HEK293T (cell line): ENCODE data around the gene TMEM106C.

ENCODE experiments used
- ARNT ChIP-seq: fragments of 450-650 bp; IDR thresholded peaks from 2 replicates; pipeline ENCODE4 v1.6.1; 2017; ENCODE audit warnings: mild to moderate bottlenecking
- BHLHE40 ChIP-seq: fragments of 450-650 bp; IDR thresholded peaks from 2 replicates; pipeline ENCODE4 v1.6.1; 2016; ENCODE audit warnings: mild to moderate bottlenecking, moderate library complexity, borderline replicate concordance
- CTBP1 ChIP-seq: fragments of 450-650 bp; IDR thresholded peaks from 2 replicates; pipeline ENCODE4 v1.6.1; 2016; ENCODE audit warnings: borderline replicate concordance
- NFRKB ChIP-seq: fragments of 450-650 bp; IDR thresholded peaks from 2 replicates; pipeline ENCODE4 v1.6.1; 2016; ENCODE audit warnings: mild to moderate bottlenecking, moderate library complexity
- SP1 ChIP-seq: fragments of 450-650 bp; IDR thresholded peaks from 2 replicates; pipeline ENCODE4 v1.6.1; 2017
- TARDBP ChIP-seq: fragments of 450-650 bp; IDR thresholded peaks from 2 replicates; pipeline ENCODE4 v1.6.1; 2016
- TF ChIP-seq, protein P1 (sequence below): fragments of 450-650 bp; IDR thresholded peaks from 2 replicates; pipeline ENCODE4 v1.6.1; 2016

DNA sequence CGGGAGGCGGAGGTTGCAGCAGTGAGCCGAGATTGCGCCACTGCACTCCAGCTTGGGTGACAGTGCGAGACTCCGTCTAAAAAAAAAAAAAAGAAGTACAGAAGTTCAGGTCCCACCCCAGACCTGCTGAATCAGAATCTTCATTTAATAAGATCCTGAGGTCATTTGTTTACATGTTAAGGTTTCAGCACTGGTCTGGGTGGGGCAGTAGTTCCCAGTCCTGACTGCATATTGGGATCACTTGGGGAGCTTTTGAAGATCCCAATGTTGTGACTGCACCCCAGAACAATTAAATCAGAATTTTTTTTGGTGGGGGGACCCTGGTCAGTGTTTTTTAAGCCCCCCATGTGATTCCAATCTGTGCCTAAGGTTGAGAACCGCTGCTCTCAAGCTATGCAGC is 52.6 kb downstream of the TMEM106C start:
- TF ChIP-seq, protein P1, sequence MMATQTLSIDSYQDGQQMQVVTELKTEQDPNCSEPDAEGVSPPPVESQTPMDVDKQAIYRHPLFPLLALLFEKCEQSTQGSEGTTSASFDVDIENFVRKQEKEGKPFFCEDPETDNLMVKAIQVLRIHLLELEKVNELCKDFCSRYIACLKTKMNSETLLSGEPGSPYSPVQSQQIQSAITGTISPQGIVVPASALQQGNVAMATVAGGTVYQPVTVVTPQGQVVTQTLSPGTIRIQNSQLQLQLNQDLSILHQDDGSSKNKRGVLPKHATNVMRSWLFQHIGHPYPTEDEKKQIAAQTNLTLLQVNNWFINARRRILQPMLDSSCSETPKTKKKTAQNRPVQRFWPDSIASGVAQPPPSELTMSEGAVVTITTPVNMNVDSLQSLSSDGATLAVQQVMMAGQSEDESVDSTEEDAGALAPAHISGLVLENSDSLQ: no peak
- TF ChIP-seq ARNT: no peak
- TF ChIP-seq NFRKB: no peak
- TF ChIP-seq BHLHE40: no peak
- no peak for TF ChIP-seq CTBP1
- TF ChIP-seq SP1: no peak
- TF ChIP-seq TARDBP: no peak
